NT2/D1 (cell line): ENCODE measurements around the gene ZNF576.

ENCODE experiments used
- SUZ12 ChIP-seq: IDR thresholded peaks from 2 replicates; pipeline ENCODE4 v1.6.1; 2011; ENCODE audit not compliant: insufficient read length, insufficient read depth; ENCODE audit errors: extremely low read depth
- YY1 ChIP-seq: IDR thresholded peaks from 2 replicates; pipeline ENCODE4 v1.6.1; 2011; ENCODE audit not compliant: insufficient read length, insufficient read depth
- ZNF274 ChIP-seq: IDR thresholded peaks from 2 replicates; pipeline ENCODE4 v1.6.1; 2011; ENCODE audit warnings: mild to moderate bottlenecking, low read depth, low read length

DNA sequence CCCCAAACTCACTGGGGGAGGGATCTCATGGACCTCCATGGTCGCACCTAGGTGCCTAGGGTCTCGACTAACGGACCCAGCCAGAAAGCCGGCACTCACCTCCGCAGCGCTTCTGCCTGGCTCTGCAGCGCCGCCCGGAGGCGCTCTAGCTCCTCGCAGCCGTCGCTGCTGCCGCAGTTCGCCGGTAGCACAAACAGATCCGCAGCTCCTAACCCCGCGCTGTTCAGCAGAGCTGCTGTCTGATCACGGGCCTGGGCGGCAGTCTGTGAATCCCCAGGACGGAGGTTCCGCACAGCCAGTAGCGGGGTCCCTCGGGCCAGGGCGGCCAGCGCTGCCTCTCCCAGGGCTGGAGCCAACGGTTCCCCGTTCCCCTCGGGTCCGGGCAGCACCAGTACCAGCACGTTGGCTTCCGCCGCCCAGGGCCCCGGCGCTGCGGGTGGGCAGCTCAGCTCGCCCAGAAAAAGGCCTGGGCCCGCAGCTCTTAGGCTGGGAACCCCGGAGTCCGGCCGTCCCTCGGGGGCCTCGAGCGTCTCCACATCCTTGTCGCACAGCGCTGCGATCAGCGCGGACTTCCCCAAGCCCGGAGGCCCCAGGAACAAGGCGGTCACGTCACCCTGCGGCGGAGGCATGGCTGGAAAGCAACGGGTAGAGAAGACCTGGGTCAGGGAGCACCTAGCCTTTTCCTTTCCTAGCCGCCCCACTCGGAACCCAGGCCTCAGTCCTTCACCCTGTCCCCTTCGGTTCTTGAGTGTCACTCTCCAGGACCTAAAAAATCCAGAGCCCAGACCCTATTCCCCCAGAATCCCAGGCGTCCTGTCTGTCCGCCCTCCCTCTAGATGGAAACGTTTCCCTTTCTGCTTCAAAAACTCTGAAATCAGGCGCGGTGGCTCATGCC is 1.4 kb upstream of the ZNF576 start:
- TF ChIP-seq YY1, result no peak
- TF ChIP-seq ZNF274, result no peak
- TF ChIP-seq SUZ12, result no peak
